ENCODE data around the gene TM9SF3.
"Not testable (repeated sequence)": the region's sequence is repeated elsewhere in the genome, so short reads cannot be mapped to it uniquely, and the experiment has no call there.

TM9SF3 gene

DNA sequence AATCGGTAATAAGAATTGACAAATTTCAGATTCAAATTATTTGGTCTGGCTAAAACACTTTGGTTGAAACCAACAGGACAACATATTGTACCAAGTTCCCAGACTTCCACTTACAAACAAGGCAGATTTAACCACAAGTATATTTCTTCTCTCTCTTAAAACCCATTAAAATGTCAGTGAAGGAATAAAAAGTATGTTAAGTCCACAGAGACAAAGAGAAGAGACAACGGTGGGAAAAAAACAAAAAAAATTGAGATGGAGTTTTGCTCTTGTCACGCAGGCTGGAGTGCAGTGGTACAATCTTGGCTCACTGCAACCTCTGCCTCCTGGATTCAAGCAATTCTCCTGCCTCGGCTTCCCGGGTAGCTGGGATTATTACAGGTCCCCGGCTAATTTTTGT, 16.3 kb downstream of the TM9SF3 start:
- DNase-seq = no peak
- TF ChIP-seq GATA1 (IDR thresholded peaks at IDR 0.05; ENCODE audit: low read depth, low read length) (no peak), POLR2A (IDR thresholded peaks at IDR 0.05; ENCODE audit: low read length) (no peak)

DNA sequence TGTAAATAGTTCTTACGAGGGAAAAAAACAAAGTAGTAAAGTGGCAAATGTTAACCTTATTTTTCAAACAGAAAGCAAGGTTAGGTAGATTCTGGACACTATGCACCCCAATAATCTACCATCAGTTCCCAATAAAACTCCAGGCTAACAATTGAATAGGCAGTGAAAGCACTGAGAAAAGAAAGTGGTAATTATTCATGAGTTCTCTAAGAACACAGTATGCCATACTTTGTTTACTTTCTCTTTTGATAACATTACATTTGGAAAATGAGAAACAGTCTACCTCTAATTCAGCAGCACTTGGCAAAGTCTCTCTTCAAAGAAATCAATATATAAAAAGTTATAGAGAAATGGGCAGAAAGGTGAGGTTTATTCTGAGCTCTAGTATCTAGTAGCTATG, 18.4 kb downstream of the TM9SF3 start:
- TF ChIP-seq GATA1 (IDR thresholded peaks at IDR 0.05; ENCODE audit: low read depth, low read length) (no peak), POLR2A (IDR thresholded peaks at IDR 0.05; ENCODE audit: low read length) (no peak)
- no peak for DNase-seq

DNA sequence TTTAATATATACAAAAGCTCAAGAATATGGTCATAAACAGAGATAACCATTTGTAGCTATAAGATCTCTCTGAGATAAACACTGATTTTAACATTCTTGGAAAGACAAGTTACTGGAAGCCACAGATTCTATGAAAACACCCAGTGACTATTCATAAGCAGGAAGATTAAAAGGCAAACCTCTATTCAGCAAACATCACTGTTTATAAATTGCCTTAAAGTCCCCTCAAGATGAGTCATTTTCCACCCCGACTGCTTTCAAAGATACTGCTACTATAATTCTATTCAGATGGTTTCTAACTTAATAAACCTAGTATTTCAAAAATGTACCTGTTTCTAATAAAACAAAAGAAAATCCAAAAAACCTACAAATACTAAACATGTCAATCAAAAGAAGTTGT, 21.0 kb downstream of the TM9SF3 start:
- peak in 1 of 2 experiments; percentile 23 for DNase-seq

DNA sequence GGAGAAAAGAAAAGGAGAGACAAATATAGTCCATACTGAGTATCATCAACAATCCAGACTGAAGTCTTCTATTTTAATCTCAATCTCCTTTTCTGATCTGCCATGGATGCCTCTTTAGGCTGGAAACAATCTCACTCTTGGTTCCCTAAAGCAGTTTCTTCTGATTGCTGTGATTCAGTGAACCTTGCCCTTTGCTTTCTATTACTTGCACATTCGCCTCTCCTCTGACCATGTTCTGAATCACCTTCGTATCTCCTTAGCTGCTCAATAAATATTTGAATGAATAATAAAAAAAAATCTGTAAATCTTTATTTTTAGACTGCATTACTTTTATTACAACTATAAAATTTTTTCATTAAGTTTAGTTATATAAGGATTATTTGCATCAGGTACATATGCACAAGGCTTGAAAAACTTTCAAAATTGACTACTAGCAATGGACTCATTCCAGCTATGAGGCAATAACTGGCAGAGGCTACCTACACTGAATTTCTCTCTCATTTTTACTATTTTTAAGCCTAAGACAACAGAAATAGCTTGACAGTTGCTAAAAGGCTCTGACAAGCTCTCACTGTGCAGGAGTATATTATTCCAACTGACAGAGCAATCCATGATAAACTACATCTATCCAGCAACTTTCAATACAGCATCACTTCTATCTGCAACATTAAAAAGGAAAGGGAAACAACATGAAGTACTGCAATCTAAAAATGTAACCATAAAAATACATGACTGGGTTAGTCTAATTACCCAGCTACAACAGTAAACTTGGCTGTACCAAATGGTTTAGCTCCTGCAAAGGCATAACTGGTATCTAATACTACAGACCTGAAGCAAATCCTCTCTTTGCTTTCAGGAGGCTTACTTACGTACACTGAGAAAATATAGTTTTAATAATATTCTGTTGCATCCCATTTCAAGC, 25.6 kb downstream of the TM9SF3 start:
- no peak for TF ChIP-seq POLR2A (IDR thresholded peaks at IDR 0.05; ENCODE audit: low read length)
- TF ChIP-seq GATA1 (IDR thresholded peaks at IDR 0.05; ENCODE audit: low read depth, low read length) = no peak
- DNase-seq = no peak

More for the DNA sequence above, 21.0 kb downstream of the TM9SF3 start:
- no peak for TF ChIP-seq GATA1 (IDR thresholded peaks at IDR 0.05; ENCODE audit: low read depth, low read length)
- no peak for TF ChIP-seq POLR2A (IDR thresholded peaks at IDR 0.05; ENCODE audit: low read length)

DNA sequence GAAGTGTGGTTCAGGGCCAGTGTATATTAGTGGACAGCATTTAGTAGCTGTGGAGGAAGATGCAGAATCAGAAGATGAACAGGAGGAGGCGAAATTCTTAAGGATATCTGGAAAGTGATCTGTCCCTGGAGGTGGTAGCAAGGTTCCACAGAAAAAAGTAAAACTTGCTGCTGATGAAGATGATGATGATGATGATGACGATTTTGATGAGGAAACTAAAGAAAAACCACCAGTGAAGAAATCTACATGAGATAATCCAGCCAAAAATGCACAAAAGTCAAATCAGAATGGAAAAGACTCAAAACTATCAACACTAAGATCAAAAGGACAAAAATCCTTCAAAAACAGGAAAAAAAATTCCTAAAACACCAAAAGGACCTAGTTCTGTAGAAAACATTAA, 26.3 kb downstream of the TM9SF3 start:
- DNase-seq = no peak
- TF ChIP-seq POLR2A (IDR thresholded peaks at IDR 0.05; ENCODE audit: low read length) (no peak), GATA1 (IDR thresholded peaks at IDR 0.05; ENCODE audit: low read depth, low read length) (no peak)

DNA sequence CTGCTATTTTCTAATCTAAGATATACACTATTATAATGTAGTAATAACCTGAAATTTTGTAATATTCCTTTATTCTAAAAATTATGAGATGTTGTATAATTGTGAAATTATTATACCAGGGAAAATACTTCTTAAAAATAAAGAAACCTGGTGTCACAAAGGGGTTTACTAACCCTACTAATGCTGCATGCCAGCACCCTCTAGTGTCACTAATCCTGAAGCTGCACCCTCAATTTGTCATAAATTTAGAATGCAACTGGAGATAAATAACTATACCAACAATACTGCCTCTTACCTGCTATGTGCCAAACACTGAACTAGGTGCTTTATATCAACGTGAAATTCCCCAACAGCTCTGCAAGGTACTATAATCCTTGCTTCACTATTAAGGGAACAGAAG, 30.8 kb downstream of the TM9SF3 start:
- no peak for TF ChIP-seq GATA1 (IDR thresholded peaks at IDR 0.05; ENCODE audit: low read depth, low read length)
- TF ChIP-seq POLR2A (IDR thresholded peaks at IDR 0.05; ENCODE audit: low read length) = no peak
- DNase-seq = peak; percentile 47 to 60

DNA sequence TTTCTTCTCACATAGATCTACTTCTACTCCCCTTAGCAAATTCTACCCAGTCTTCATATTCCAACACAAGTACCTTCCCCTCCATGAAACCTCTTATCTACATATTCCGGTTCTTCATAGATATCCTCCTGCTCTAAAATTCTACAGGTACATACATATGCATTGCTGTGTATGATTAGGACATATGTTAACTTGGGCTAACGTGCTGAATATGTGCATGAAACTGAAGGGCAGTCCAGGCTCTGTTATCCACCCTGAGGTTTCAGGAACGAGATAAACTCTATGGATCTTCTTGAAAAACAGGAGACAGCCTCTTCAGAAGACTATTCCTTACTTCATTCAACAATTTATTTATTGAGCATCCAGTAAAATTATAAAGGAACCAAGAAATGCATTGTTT, 31.5 kb downstream of the TM9SF3 start:
- DNase-seq = no peak
- no peak for TF ChIP-seq POLR2A (IDR thresholded peaks at IDR 0.05; ENCODE audit: low read length)
- TF ChIP-seq GATA1 (IDR thresholded peaks at IDR 0.05; ENCODE audit: low read depth, low read length) = no peak

DNA sequence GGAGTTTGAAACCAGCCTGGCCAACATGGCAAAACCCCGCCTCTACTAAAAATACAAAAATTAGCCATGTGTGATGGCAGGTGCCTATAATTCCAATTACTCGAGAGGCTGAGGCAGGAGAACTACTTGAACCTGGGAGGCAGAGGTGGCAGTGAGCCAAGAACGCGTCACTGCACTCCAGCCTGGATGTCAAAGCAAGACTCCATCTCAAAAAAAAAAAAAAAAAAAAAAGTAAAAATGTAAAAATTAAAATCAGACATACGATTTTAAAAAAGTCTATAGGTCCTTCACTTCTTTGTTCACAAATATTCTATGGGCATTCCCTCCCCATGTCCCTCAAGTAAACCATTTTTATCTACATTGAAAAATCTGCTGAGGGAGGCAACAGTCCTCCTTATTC, 38.2 kb downstream of the TM9SF3 start:
- peak; percentile 10 to 53 for DNase-seq
- TF ChIP-seq GATA1 (IDR thresholded peaks at IDR 0.05; ENCODE audit: low read depth, low read length) (no peak), POLR2A (IDR thresholded peaks at IDR 0.05; ENCODE audit: low read length) (no peak)

DNA sequence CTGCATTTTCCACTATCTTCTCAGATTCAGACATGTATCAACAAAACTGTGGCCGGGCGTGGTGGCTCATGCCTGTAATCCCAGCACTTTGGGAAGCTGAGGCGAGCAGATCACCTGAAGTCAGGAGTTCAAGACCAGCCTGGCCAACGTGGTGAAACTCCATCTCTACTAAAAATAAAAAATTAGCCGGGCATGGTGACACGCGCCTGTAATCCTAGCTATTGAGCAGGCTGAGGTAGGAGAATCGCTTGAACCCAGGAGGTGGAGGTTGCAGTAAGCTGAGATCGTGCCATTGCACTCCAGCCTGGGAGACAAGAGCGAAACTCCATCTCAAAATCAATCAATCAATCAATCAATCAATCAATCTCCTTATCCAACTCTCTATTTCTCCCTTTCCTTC, 41.3 kb downstream of the TM9SF3 start:
- DNase-seq = not testable (repeated sequence)

DNA sequence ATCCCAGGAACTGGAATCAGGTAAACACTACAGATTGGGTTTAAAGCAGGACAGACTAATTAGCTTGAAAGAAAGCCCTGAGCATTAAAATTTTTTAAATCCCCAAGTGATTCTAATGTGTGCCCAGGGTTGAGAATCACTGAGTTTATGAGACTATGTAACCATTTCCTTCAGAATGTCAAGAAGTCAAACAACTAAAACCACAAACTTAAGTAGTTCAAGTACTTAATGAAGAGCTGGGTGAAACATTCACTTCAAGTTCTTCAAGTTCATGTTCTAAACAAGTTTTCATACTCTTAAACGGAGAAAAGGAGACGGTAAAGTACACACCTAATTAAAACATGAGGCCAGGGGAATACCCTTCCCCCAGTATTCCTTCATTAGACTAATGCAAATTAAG, 44.9 kb downstream of the TM9SF3 start:
- DNase-seq = no peak
- no peak for TF ChIP-seq GATA1 (IDR thresholded peaks at IDR 0.05; ENCODE audit: low read depth, low read length)

DNA sequence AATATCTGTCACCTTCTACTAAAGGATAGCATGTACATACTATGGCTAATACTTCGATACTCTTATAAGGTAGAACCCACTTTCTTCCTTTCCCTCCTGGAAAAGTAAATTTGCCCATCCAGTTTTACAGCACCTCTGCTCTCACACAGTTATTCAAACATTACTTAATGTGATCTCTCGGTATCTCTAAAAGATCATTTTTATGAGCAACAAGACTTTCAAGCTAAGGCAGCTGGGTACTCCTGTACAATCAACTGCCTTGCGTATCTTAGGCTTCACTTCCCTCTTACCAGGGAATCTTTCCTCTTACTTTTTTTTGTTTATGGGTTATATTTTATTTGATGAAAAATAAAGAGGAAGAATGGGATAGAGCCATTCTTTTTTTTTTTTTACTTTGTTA, 46.6 kb downstream of the TM9SF3 start:
- TF ChIP-seq POLR2A (IDR thresholded peaks at IDR 0.05; ENCODE audit: low read length) (no peak), GATA1 (IDR thresholded peaks at IDR 0.05; ENCODE audit: low read depth, low read length) (no peak)
- no peak for DNase-seq

DNA sequence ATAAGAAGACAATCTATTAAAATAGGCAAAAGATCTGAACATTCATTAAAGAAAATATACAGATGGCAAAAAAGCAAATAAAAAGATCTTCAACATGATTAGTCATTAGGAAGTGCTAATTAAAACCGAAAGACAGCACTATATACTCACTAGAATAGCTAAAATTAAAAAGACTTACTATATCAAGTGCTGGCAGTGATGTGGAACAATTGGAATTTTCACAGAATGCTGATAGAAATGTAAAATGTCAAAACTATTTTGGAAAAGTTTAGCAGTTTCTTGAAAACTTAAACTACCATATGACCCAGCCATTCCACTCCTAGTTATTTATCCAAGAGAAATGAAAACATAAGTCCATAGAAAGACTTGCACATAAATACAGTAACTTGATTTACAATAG, 48.1 kb downstream of the TM9SF3 start:
- no peak for DNase-seq
- no peak for TF ChIP-seq GATA1 (IDR thresholded peaks at IDR 0.05; ENCODE audit: low read depth, low read length)
- TF ChIP-seq POLR2A (IDR thresholded peaks at IDR 0.05; ENCODE audit: low read length) = no peak

DNA sequence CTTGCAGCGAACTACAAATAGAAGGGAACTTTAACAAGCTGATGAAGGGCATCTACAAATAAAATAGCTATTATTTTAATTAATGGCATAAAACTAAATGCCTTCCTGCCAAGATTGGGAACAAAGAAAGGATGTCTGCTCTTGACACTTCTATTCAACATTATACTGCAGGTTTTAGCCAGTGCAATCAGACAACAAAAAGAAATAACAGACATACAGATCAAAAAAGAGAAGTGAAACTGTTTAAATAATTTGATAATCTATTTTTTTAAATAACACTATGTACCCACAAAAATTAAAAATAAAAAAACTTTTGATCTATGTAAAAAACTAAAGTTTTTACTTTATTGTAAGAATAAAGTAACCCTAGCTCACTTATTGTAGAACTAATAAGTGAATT, 50.7 kb downstream of the TM9SF3 start:
- TF ChIP-seq GATA1 (IDR thresholded peaks at IDR 0.05; ENCODE audit: low read depth, low read length) = no peak
- no peak for TF ChIP-seq POLR2A (IDR thresholded peaks at IDR 0.05; ENCODE audit: low read length)
- no peak for DNase-seq

DNA sequence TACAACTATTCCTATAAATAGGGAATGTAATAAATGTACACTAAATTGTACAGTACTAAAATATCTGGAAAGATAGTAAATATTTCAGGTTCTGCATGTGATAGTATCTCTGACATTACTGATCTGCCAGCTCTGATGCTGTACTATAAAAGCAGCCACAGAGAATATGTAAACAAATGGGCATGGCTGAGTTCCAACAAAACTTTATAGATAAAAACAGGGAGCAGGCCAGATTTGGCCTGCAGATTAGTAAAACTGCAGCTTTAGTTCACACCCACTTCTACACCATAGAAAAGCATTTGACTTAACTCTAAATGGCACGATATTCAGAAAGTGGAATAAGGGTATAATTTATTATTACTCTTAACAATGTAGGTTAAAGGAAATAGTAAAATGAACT, 54.3 kb downstream of the TM9SF3 start:
- TF ChIP-seq POLR2A (IDR thresholded peaks at IDR 0.05; ENCODE audit: low read length) (no peak), GATA1 (IDR thresholded peaks at IDR 0.05; ENCODE audit: low read depth, low read length) (no peak)

DNA sequence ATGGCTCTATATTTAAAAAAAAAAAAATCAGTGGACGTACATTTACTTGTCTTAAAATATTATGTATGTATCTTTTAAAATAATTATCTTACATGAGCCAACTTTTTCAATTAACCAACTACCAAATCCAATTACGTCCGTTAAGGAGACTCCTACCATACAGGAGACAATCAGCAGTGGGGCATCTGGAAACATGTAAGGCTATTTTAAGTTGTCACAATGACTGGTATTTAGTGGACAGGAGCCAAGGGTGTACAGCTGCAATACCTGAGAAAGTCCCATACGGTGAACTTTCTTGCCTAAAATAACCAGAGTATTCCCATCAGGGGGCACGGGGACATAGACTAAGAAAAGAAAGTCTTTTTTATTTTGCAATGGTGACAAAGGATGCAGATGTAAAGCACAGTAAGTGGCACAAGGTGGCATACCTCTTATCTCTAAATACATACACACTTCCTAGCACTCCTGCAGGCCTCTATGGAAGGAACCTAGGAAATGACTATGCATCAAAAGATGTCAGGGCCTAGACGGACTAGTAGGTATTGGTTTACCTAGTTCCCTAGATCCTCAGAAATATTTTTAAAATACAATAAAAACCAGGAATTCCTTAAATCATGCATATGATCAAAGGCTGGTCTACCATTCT, 57.1 kb downstream of the TM9SF3 start:
- no peak for DNase-seq
- no peak for TF ChIP-seq POLR2A (IDR thresholded peaks at IDR 0.05; ENCODE audit: low read length)
- no peak for TF ChIP-seq GATA1 (IDR thresholded peaks at IDR 0.05; ENCODE audit: low read depth, low read length)

More for the DNA sequence above, 54.3 kb downstream of the TM9SF3 start:
- DNase-seq = peak; percentile 63 to 73
